ENCODE results near the gene TEDC2. TPM values are rescaled to one million over a fixed set of nuclear protein-coding genes. Genes with fewer than 3 reads are reported as not detected.

TEDC2 gene
- total RNA-seq, 1 experiment from 2014 or later: 28.2 TPM

DNA sequence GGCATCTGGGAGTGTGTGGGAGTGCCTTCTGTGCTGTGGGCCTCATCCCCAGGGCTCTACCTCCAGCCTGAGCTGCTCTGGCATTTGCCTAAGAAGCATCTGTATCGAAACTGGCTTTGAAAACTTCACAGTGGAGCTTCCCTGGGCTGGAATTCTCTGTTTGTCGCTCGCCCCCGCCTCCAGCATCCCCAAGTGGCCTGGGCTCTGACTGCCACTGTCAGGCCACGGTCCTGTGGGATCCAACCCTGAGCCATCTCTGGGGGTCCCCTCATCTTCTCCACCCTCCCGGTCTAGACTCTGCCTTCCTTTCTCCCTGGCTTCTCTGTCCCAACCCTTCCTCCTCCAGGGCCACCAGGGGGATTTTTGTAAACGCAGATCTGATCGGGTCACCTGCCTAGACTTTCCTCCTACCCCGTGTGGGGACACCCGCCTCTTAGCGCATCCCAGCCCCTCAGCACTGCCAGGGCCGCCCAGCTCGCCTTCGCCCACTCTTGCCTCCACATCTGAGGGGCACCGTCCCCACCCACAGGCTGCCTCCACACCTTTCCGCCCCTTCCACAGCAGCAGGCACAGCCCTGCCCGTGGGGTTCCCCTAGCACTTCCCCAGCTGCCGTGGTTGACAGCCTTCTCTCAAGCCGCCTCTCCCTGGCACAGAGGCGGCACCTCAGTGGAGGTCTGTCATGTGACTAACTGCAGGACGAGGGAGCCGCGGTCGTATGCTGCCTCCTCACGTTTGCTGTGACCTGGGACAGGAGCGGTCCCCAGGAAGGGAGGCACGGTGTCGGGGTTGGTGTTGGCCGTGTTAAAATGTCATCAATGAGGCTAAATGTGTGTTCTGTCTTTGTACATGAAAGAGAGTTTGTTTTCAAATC is 27.0 kb downstream of the TEDC2 start:
- DNase-seq: no peak
- peaks cover 17% of the 10 kb centered on the region for H3K36me3 Mint-ChIP-seq (ENCODE audit: insufficient read depth, unreplicated experiment)
- no peaks in the 10 kb centered on the region for H3K9me3 Mint-ChIP-seq (ENCODE audit: low read depth, unreplicated experiment)
- H3K27ac Mint-ChIP-seq (ENCODE audit: unreplicated experiment): no peak overlapping the region
- peaks cover 7% of the 10 kb centered on the region for H3K4me1 Mint-ChIP-seq (ENCODE audit: low read depth, unreplicated experiment)
- H3K4me3 Mint-ChIP-seq (ENCODE audit: low read depth, unreplicated experiment): no peak overlapping the region
- CTCF ChIA-PET: no interaction called here
- TF ChIP-seq, protein P1, sequence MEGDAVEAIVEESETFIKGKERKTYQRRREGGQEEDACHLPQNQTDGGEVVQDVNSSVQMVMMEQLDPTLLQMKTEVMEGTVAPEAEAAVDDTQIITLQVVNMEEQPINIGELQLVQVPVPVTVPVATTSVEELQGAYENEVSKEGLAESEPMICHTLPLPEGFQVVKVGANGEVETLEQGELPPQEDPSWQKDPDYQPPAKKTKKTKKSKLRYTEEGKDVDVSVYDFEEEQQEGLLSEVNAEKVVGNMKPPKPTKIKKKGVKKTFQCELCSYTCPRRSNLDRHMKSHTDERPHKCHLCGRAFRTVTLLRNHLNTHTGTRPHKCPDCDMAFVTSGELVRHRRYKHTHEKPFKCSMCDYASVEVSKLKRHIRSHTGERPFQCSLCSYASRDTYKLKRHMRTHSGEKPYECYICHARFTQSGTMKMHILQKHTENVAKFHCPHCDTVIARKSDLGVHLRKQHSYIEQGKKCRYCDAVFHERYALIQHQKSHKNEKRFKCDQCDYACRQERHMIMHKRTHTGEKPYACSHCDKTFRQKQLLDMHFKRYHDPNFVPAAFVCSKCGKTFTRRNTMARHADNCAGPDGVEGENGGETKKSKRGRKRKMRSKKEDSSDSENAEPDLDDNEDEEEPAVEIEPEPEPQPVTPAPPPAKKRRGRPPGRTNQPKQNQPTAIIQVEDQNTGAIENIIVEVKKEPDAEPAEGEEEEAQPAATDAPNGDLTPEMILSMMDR (IDR thresholded peaks at IDR 0.05; ENCODE audit: unreplicated experiment): no peak
- no TSS peak for BruUV-seq (replicated peaks)
- intact Hi-C loops (cut with micrococcal nuclease; ENCODE audit: unreplicated experiment): no loop called here
- no peaks in the 10 kb centered on the region for H3K27me3 Mint-ChIP-seq (ENCODE audit: unreplicated experiment)

DNA sequence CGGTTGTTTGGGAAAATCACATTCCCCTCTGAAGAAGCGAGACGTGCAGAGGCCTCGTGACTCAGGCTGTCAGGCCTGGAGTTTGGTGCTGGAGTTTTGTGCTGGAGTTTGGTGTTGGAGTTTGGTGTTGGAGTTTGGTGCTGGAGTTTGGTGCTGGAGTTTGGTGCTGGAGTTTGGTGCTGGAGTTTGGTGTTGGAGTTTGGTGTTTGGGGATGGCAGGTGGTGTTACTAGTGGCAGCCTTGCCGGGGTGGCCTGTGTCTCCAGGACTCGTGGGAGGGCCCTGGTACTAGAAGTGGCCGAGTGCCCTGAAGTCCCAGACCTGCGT is 27.6 kb downstream of the TEDC2 start:
- no peaks in the 10 kb centered on the region for H3K27me3 Mint-ChIP-seq (ENCODE audit: unreplicated experiment)
- no TSS peak for BruUV-seq (replicated peaks)
- H3K4me3 Mint-ChIP-seq (ENCODE audit: low read depth, unreplicated experiment): no peak overlapping the region
- CTCF ChIA-PET: no interaction called here
- intact Hi-C loops (cut with micrococcal nuclease; ENCODE audit: unreplicated experiment): no loop called here
- TF ChIP-seq, protein P1 (IDR thresholded peaks at IDR 0.05; ENCODE audit: unreplicated experiment): no peak
- peaks cover 14% of the 10 kb centered on the region for H3K36me3 Mint-ChIP-seq (ENCODE audit: insufficient read depth, unreplicated experiment)
- DNase-seq: no peak
- H3K4me1 Mint-ChIP-seq (ENCODE audit: low read depth, unreplicated experiment): peaks cover 7% of the 10 kb centered on the region
- no peaks in the 10 kb centered on the region for H3K9me3 Mint-ChIP-seq (ENCODE audit: low read depth, unreplicated experiment)
- H3K27ac Mint-ChIP-seq (ENCODE audit: unreplicated experiment): no peak overlapping the region

DNA sequence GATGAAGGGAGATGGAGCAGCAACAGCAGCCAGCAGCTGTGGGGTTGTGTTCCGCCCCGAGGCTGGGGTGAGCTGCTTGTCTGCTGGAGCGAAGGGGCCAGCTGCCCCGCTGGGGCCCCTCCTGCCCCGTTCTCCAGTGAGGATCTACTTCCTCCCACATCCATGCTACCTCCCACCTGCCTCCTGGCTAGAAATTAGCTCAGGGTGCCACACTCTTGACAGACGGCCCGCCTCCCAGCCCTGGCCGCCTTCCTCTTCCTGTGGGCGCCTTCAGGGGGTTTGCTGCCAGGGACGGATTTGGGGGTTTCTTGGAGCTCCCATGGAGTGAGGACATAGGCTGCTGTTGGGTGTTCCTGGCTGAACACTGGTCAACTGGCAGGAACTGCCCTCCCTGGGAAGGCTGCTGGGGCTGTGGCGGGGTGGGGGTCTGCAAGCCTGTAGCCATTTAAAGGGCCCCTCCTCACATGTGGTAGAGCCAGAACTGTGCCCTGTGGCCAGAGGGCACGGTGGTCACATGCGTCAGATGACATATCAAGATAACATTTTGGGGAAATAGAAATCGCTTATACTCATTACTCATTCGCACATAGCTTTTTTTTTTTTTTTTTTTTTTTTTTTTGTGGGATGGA is 28.1 kb downstream of the TEDC2 start:
- H3K36me3 Mint-ChIP-seq (ENCODE audit: insufficient read depth, unreplicated experiment): peaks cover 9% of the 10 kb centered on the region
- TF ChIP-seq, protein P1 (IDR thresholded peaks at IDR 0.05; ENCODE audit: unreplicated experiment): no peak
- H3K27me3 Mint-ChIP-seq (ENCODE audit: unreplicated experiment): no peaks in the 10 kb centered on the region
- H3K4me3 Mint-ChIP-seq (ENCODE audit: low read depth, unreplicated experiment): no peak overlapping the region
- no TSS peak for BruUV-seq (replicated peaks)
- intact Hi-C loops (cut with micrococcal nuclease; ENCODE audit: unreplicated experiment): no loop called here
- H3K9me3 Mint-ChIP-seq (ENCODE audit: low read depth, unreplicated experiment): no peaks in the 10 kb centered on the region
- H3K4me1 Mint-ChIP-seq (ENCODE audit: low read depth, unreplicated experiment): peaks cover 7% of the 10 kb centered on the region
- CTCF ChIA-PET: interaction anchor here (0.7 kb wide), 1 partner anchor 141 kb away, joined by 3 read pairs; no protein-coding TSS in a partner anchor
- no peak for DNase-seq
- no peak overlapping the region for H3K27ac Mint-ChIP-seq (ENCODE audit: unreplicated experiment)

DNA sequence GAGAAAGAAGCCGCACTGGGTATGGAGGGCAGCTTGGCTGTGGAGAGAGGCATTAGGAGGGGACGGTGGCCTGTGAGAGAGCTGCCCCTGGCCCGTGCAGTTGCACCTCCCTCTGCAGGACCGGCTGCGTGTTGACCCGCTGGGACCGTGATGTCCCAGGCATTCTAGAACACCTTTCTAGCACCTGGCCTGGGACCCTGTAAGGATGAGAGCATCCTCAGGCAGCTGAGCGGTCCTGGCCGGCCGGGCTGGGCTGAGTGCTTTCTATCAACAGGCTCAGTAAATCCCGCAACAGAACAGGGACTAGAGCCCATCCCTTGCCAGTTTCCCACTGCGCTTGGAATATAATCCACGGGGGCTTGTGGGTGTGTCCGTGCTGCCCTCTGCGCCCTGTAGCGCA is 29.7 kb downstream of the TEDC2 start:
- TF ChIP-seq, protein P1 (IDR thresholded peaks at IDR 0.05; ENCODE audit: unreplicated experiment): no peak
- Mint-ChIP-seq H3K27me3 (ENCODE audit: unreplicated experiment) (no peaks in the 10 kb centered on the region), H3K4me1 (ENCODE audit: low read depth, unreplicated experiment) (peaks cover 7% of the 10 kb centered on the region), H3K4me3 (ENCODE audit: low read depth, unreplicated experiment) (no peak overlapping the region), H3K27ac (ENCODE audit: unreplicated experiment) (no peak overlapping the region), H3K36me3 (ENCODE audit: insufficient read depth, unreplicated experiment) (peaks cover 9% of the 10 kb centered on the region), H3K9me3 (ENCODE audit: low read depth, unreplicated experiment) (no peaks in the 10 kb centered on the region)
- DNase-seq: no peak
- CTCF ChIA-PET: no interaction called here
- no TSS peak for BruUV-seq (replicated peaks)
- intact Hi-C loops (cut with micrococcal nuclease; ENCODE audit: unreplicated experiment): no loop called here

Measured in Calu3 (cell line).